Upper lobe of left lung (tissue), 4 donors: ENCODE data around the gene CLSTN2.

Experiments
- CTCF ChIP-seq, 6 experiments: fragments of 450-650 bp in 4 of 6; fragments of 200-600 bp in 2 of 6; sonication (generic) in 2 of 6; IDR thresholded peaks; one replicate each; pipeline ENCODE4 v1.5.1; 2016 to 2019; ENCODE audit warnings: antibody characterized with exemption in 6 of 6
- POLR2AphosphoS5 ChIP-seq, 2 donors: sonication (generic); formaldehyde crosslinking; IDR thresholded peaks; one replicate each; pipeline ENCODE4 v1.5.1; 2017; ENCODE audit warnings: antibody characterized with exemption in 2 of 2

DNA sequence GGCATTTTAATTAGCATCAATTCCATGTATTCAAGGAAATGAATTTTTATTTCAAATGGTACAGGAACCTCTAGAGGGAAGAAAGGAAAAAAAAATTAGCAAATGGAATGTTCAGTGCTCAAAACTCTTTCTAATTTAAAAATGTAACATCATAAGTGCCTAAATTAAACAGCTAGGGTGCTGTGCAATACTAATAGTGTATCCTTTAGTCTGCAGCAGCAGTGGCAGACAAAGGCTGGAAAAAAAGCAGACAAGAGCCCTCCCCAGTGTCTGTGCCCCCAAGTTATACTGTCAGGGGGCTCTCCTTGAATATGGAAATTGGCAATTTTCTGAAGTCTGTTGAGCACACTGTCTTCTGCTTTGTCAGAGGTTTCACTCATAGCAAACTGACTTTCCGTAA is 159.5 kb downstream of the CLSTN2 start:
- TF ChIP-seq CTCF (IDR thresholded peaks at IDR 0.05) (no peak), POLR2AphosphoS5 (IDR thresholded peaks at IDR 0.05) (no peak)
